H9 (cell line): ENCODE measurements around the gene CRY2. TPM values are rescaled to one million over a fixed set of nuclear protein-coding genes. Genes with fewer than 3 reads are reported as not detected.

ENCODE experiments used
- DNase-seq: peaks from one replicate; pipeline ENCODE4 v3.0.0-alpha.2; 2017
- H2AFZ ChIP-seq: one replicate; pipeline ENCODE4 v1.6.1; 2013; ENCODE audit warnings: mild to moderate bottlenecking, low read length, control low read depth, moderate library complexity
- H2AK5ac ChIP-seq: 2 replicates; pipeline ENCODE4 v1.6.1; 2013; ENCODE audit warnings: low read length, control low read depth, mixed read lengths; ENCODE audit not compliant: insufficient read length
- H2BK120ac ChIP-seq: one replicate; pipeline ENCODE4 v1.6.1; 2013; ENCODE audit warnings: low read depth, mild to moderate bottlenecking, low read length, control low read depth, inconsistent platforms; ENCODE audit not compliant: poor library complexity, severe bottlenecking
- H2BK12ac ChIP-seq: 2 replicates; pipeline ENCODE4 v1.6.1; 2013; ENCODE audit warnings: low read length, control low read depth, mixed read lengths, low read depth; ENCODE audit not compliant: insufficient read length
- H2BK15ac ChIP-seq: 2 replicates; pipeline ENCODE4 v1.6.1; 2013; ENCODE audit warnings: low read depth, low read length, control low read depth
- H2BK20ac ChIP-seq: one replicate; pipeline ENCODE4 v1.6.1; 2013; ENCODE audit warnings: low read depth, mild to moderate bottlenecking, low read length, control low read depth, inconsistent platforms; ENCODE audit not compliant: poor library complexity, severe bottlenecking
- H2BK5ac ChIP-seq: 2 replicates; pipeline ENCODE4 v1.6.1; 2013; ENCODE audit warnings: low read length, control low read depth, mixed read lengths; ENCODE audit not compliant: insufficient read length
- H3K14ac ChIP-seq: 2 replicates; pipeline ENCODE4 v1.6.1; 2013; ENCODE audit warnings: low read length, control low read depth; ENCODE audit not compliant: insufficient read depth
- H3K18ac ChIP-seq: 2 replicates; pipeline ENCODE4 v1.6.1; 2013; ENCODE audit warnings: low read depth, mild to moderate bottlenecking, mixed read lengths, low read length, control low read depth; ENCODE audit not compliant: insufficient read length
- H3K23ac ChIP-seq: 2 replicates; pipeline ENCODE4 v1.6.1; 2013; ENCODE audit warnings: low read length, control low read depth, mixed read lengths, low read depth; ENCODE audit not compliant: insufficient read length
- H3K23me2 ChIP-seq: 2 replicates; pipeline ENCODE4 v1.6.1; 2013; ENCODE audit warnings: low read depth, mild to moderate bottlenecking, mixed read lengths, low read length, control low read depth; ENCODE audit not compliant: insufficient read length, poor library complexity, severe bottlenecking
- H3K27ac ChIP-seq: 2 replicates; pipeline ENCODE4 v1.5.1; 2013; ENCODE audit warnings: low read length, control low read depth, mixed read lengths, low read depth; ENCODE audit not compliant: insufficient read length
- H3K27me3 ChIP-seq: 2 replicates; pipeline ENCODE4 v1.6.1; 2013; ENCODE audit warnings: low read length, control low read depth, inconsistent platforms; ENCODE audit not compliant: insufficient read depth
- H3K4ac ChIP-seq: 2 replicates; pipeline ENCODE4 v1.6.1; 2013; ENCODE audit warnings: low read depth, mild to moderate bottlenecking, control low read depth, inconsistent platforms, low read length, moderate library complexity
- H3K4me1 ChIP-seq: 2 replicates; pipeline ENCODE4 v1.6.1; 2013; ENCODE audit warnings: low read length, control low read depth, inconsistent platforms; ENCODE audit not compliant: insufficient read depth
- H3K4me2 ChIP-seq: 2 replicates; pipeline ENCODE4 v1.6.1; 2013; ENCODE audit warnings: low read length, control low read depth, mixed read lengths; ENCODE audit not compliant: insufficient read length, insufficient read depth
- H3K56ac ChIP-seq: 2 replicates; pipeline ENCODE4 v1.6.1; 2013; ENCODE audit warnings: low read depth, mild to moderate bottlenecking, mixed read lengths, low read length, control low read depth; ENCODE audit not compliant: insufficient read length
- H3K79me1 ChIP-seq: 2 replicates; pipeline ENCODE4 v1.6.1; 2013; ENCODE audit warnings: low read depth, mild to moderate bottlenecking, moderate library complexity, low read length, control low read depth, inconsistent platforms; ENCODE audit not compliant: insufficient read depth, poor library complexity, severe bottlenecking
- H3K79me2 ChIP-seq: 2 replicates; pipeline ENCODE4 v1.6.1; 2013; ENCODE audit warnings: low read length, control low read depth, inconsistent platforms; ENCODE audit not compliant: insufficient read depth
- H3K9ac ChIP-seq: 2 replicates; pipeline ENCODE4 v1.6.1; 2013; ENCODE audit warnings: low read length, control low read depth, mixed read lengths; ENCODE audit not compliant: insufficient read length; ENCODE audit errors: extremely low read depth
- H3K9me3 ChIP-seq: one replicate; pipeline ENCODE4 v1.6.1; 2013; ENCODE audit warnings: low read depth, low read length, inconsistent platforms; ENCODE audit not compliant: control insufficient read depth
- H3T11ph ChIP-seq: one replicate; pipeline ENCODE4 v1.6.1; 2013; ENCODE audit warnings: mild to moderate bottlenecking, low read length, control low read depth, inconsistent platforms
- H4K20me1 ChIP-seq: one replicate; pipeline ENCODE4 v1.6.1; 2013; ENCODE audit not compliant: control insufficient read depth, insufficient read length, insufficient read depth
- H4K5ac ChIP-seq: 2 replicates; pipeline ENCODE4 v1.6.1; 2013; ENCODE audit warnings: low read depth, mild to moderate bottlenecking, mixed read lengths, low read length, control low read depth; ENCODE audit not compliant: insufficient read length
- H4K8ac ChIP-seq: replicated peaks from 2 replicates; pipeline ENCODE4 v1.6.1; 2013; ENCODE audit warnings: low read length, control low read depth, mixed read lengths, low read depth; ENCODE audit not compliant: insufficient read length
- H4K91ac ChIP-seq: 2 replicates; pipeline ENCODE4 v1.6.1; 2013; ENCODE audit warnings: low read depth, mild to moderate bottlenecking, moderate library complexity, mixed read lengths, low read length, control low read depth; ENCODE audit not compliant: insufficient read length
- H3K27ac Mint-ChIP-seq, 3 experiments: 2 replicates in 2 of 3; 3 replicates in 1 of 3; pipeline ENCODE4 v1.8.0; 2020 to 2021; ENCODE audit warnings: mixed read lengths in 3 of 3, mild to moderate bottlenecking in 1 of 3, moderate library complexity in 1 of 3
- H3K27me3 Mint-ChIP-seq: 2 replicates; pipeline ENCODE4 v1.8.0; 2021; ENCODE audit warnings: low read depth, mild to moderate bottlenecking, moderate library complexity, mixed read lengths
- H3K36me3 Mint-ChIP-seq, 3 experiments: 2 replicates in 2 of 3; 3 replicates in 1 of 3; pipeline ENCODE4 v1.8.0; 2020 to 2021; ENCODE audit warnings: low read depth in 3 of 3, mixed read lengths in 3 of 3; ENCODE audit not compliant: insufficient read depth in 1 of 3
- H3K4me1 Mint-ChIP-seq, 2 experiments: 2 replicates each; pipeline ENCODE4 v1.8.0; 2020; ENCODE audit warnings: mixed read lengths in 2 of 2
- H3K4me3 Mint-ChIP-seq, 2 experiments: 2 replicates in 1 of 2; 3 replicates in 1 of 2; pipeline ENCODE4 v1.8.0; 2020 to 2021; ENCODE audit warnings: mild to moderate bottlenecking in 2 of 2, mixed read lengths in 2 of 2, moderate library complexity in 1 of 2
- H3K9me3 Mint-ChIP-seq, 2 experiments: 2 replicates in 1 of 2; 3 replicates in 1 of 2; pipeline ENCODE4 v1.8.0; 2020; ENCODE audit warnings: mild to moderate bottlenecking in 2 of 2, mixed read lengths in 2 of 2, moderate library complexity in 1 of 2
- WGBS: extraction: QIAGEN DNeasy Blood & Tissue Kit; methylation state at CpG from one replicate; pipeline ENCODE4 v1.1.7; 2013; ENCODE audit warnings: missing lambda C conversion rate, low lambda C conversion rate, mixed read lengths; ENCODE audit not compliant: insufficient read length; ENCODE audit errors: extremely low coverage; 5-methylcytosine and 5-hydroxymethylcytosine counted together
- total RNA-seq: library from RNA; stranded (reverse); gene quantifications from 2 replicates; pipeline ENCODE4 v1.2.1, GENCODE V29; 2021
- TF ChIP-seq, protein P1 (sequence below): fragments of 200-600 bp; sonication (generic); conservative IDR thresholded peaks from 3 replicates; pipeline ENCODE4 v1.8.0; 2021; ENCODE audit warnings: antibody characterized with exemption, mild to moderate bottlenecking

Gene CRY2
- total RNA-seq, 1 experiment from 2014 or later = 14.4 TPM

DNA sequence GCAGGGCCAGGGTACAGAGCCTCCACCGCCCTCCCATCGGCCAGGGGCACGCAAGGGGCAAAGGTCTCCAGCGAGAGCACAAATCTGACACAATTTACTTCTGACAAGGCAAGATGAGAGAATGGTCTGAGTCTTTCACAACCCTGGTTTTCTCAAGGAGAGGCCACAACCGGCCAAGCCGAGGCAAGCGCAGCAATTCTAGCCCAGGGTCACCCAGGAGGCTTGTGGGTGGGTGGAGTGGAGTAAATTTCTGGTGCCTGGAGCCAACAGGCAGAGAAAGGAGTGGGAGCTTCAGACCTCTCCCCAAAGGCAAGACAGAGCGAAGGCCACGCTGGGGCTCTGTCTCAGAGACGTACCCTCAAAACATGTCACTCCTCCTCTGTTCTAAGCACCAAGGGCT lies 84.5 kb downstream of the CRY2 start:
- Histone ChIP-seq H3K79me2 (no peaks in the 10 kb centered on the region), H2BK20ac (no peak overlapping the region), H3K9me3 (no peaks in the 10 kb centered on the region), H3K14ac (no peak overlapping the region; the same call in 1 of the 2 replicates), H2BK5ac (no peak overlapping the region), H3K79me1 (no peaks in the 10 kb centered on the region), H4K8ac (no peak overlapping the region), H3K23me2 (no peaks in the 10 kb centered on the region), H2BK12ac (no peak overlapping the region), H3K23ac (no peak overlapping the region), H3K4me1 (no peaks in the 10 kb centered on the region), H4K5ac (no peak overlapping the region), H2AFZ (no peak overlapping the region), H2BK15ac (no peak overlapping the region), H3K4me2 (no peak overlapping the region), H2AK5ac (no peak overlapping the region), H3T11ph (no peak overlapping the region), H4K91ac (no peak overlapping the region), H3K9ac (no peak overlapping the region), H2BK120ac (no peak overlapping the region), H3K27me3 (no peaks in the 10 kb centered on the region), H3K4ac (no peak overlapping the region), H3K56ac (no peak overlapping the region), H3K18ac (no peak overlapping the region), H4K20me1 (no peaks in the 10 kb centered on the region), H3K27ac (no peak overlapping the region)
- Mint-ChIP-seq H3K4me1 (peaks cover 5 to 12% of the 10 kb centered on the region in 2 experiments; a peak in 3 of 4 replicates), H3K27me3 (no peaks in the 10 kb centered on the region), H3K27ac (peak overlapping the region in 2 of 3 experiments; percentile 56 to 86; a peak in 4 of 7 replicates), H3K9me3 (no peaks in the 10 kb centered on the region), H3K4me3 (no peak overlapping the region), H3K36me3 (peaks cover 5 to 62% (median 60%) of the 10 kb centered on the region in 3 experiments)
- WGBS = no CpG with 5 or more reads among the region's 10 CpGs
- no peak for DNase-seq
- TF ChIP-seq, protein P1, sequence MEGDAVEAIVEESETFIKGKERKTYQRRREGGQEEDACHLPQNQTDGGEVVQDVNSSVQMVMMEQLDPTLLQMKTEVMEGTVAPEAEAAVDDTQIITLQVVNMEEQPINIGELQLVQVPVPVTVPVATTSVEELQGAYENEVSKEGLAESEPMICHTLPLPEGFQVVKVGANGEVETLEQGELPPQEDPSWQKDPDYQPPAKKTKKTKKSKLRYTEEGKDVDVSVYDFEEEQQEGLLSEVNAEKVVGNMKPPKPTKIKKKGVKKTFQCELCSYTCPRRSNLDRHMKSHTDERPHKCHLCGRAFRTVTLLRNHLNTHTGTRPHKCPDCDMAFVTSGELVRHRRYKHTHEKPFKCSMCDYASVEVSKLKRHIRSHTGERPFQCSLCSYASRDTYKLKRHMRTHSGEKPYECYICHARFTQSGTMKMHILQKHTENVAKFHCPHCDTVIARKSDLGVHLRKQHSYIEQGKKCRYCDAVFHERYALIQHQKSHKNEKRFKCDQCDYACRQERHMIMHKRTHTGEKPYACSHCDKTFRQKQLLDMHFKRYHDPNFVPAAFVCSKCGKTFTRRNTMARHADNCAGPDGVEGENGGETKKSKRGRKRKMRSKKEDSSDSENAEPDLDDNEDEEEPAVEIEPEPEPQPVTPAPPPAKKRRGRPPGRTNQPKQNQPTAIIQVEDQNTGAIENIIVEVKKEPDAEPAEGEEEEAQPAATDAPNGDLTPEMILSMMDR = no peak
